IMR-90 (cell line): ENCODE data around the gene SF3A2. TPM values are rescaled to one million over a fixed set of nuclear protein-coding genes. Genes with fewer than 3 reads are reported as not detected.

Source experiments
- ATAC-seq: fragments of 200-7000 bp; cut with Tn5 transposase; 2 replicates; pipeline ENCODE4 v1.9.1; 2020; ENCODE audit warnings: low read depth, mild to moderate bottlenecking, moderate library complexity
- BruUV-seq: library from RNA; stranded (reverse); fragments of 400-500 nt; replicated peaks from 2 replicates; lab custom pipeline; 2021; lab: Mats Ljungman, UMichigan
- CTCF ChIA-PET: fragments of 300-600 bp; formaldehyde crosslinking; extraction: SDS; loops from one replicate; lab custom pipeline; 2021; ENCODE audit warnings: antibody characterized with exemption; lab: Yijun Ruan, JAX
- POLR2A ChIA-PET: fragments of 300-600 bp; sonication (Branson Sonifier 250); formaldehyde crosslinking; loops from one replicate; lab custom pipeline; 2022; ENCODE audit warnings: antibody characterized with exemption; ENCODE audit not compliant: unreplicated experiment; lab: Charles Lee
- DNase-seq: peaks from one replicate; pipeline ENCODE4 v3.0.0; 2013
- H2AFZ ChIP-seq: replicated peaks from 2 replicates; pipeline ENCODE3; 2013; ENCODE audit warnings: low read length, mild to moderate bottlenecking; ENCODE audit not compliant: poor library complexity
- H2AK5ac ChIP-seq: 2 replicates; pipeline ENCODE4 v1.6.1; 2013; ENCODE audit warnings: low read depth, low read length, inconsistent platforms
- H2AK9ac ChIP-seq: replicated peaks from 2 replicates; pipeline ENCODE3; 2013; ENCODE audit warnings: mild to moderate bottlenecking, low read depth, low read length, moderate library complexity; ENCODE audit not compliant: poor library complexity
- H2BK120ac ChIP-seq: 2 replicates; pipeline ENCODE4 v1.6.1; 2013; ENCODE audit warnings: low read depth, low read length, inconsistent platforms
- H2BK15ac ChIP-seq: 3 replicates; pipeline ENCODE4 v1.6.1; 2013; ENCODE audit warnings: low read depth, low read length, inconsistent platforms
- H2BK20ac ChIP-seq: 2 replicates; pipeline ENCODE4 v1.6.1; 2013; ENCODE audit warnings: low read depth, mild to moderate bottlenecking, inconsistent platforms, low read length, moderate library complexity
- H2BK5ac ChIP-seq: 2 replicates; pipeline ENCODE4 v1.6.1; 2013; ENCODE audit warnings: mild to moderate bottlenecking, low read depth, low read length, inconsistent platforms; ENCODE audit not compliant: poor library complexity, severe bottlenecking
- H3K14ac ChIP-seq: replicated peaks from 2 replicates; pipeline ENCODE4 v1.6.1; 2013; ENCODE audit warnings: low read depth, low read length, inconsistent platforms
- H3K18ac ChIP-seq: 2 replicates; pipeline ENCODE4 v1.6.1; 2013; ENCODE audit warnings: low read depth, low read length, control low read depth
- H3K23ac ChIP-seq: 2 replicates; pipeline ENCODE4 v1.6.1; 2013; ENCODE audit warnings: low read depth, low read length, inconsistent platforms
- H3K27ac ChIP-seq: 2 replicates; pipeline ENCODE4 v1.5.1; 2013; ENCODE audit warnings: mild to moderate bottlenecking, control low read depth, low read length; ENCODE audit not compliant: insufficient read depth
- H3K27me3 ChIP-seq: 2 replicates; pipeline ENCODE4 v1.6.1; 2013; ENCODE audit warnings: low read length; ENCODE audit not compliant: control insufficient read depth, insufficient read depth
- H3K36me3 ChIP-seq: 2 replicates; pipeline ENCODE4 v1.6.1; 2013; ENCODE audit warnings: low read length, mixed read lengths; ENCODE audit not compliant: control insufficient read depth, insufficient read depth
- H3K4ac ChIP-seq: 2 replicates; pipeline ENCODE4 v1.6.1; 2013; ENCODE audit warnings: low read depth, low read length, inconsistent platforms
- H3K4me1 ChIP-seq: 2 replicates; pipeline ENCODE4 v1.6.1; 2013; ENCODE audit warnings: low read length, mixed read lengths; ENCODE audit not compliant: control insufficient read depth, insufficient read depth
- H3K4me2 ChIP-seq: 2 replicates; pipeline ENCODE4 v1.6.1; 2013; ENCODE audit warnings: low read depth, mild to moderate bottlenecking, control low read depth, low read length, moderate library complexity
- H3K4me3 ChIP-seq: 2 replicates; pipeline ENCODE4 v1.5.1; 2013; ENCODE audit warnings: low read depth, mild to moderate bottlenecking, control low read depth, low read length, moderate library complexity; ENCODE audit not compliant: insufficient read depth
- H3K56ac ChIP-seq: 2 replicates; pipeline ENCODE4 v1.6.1; 2013; ENCODE audit warnings: low read length, inconsistent platforms; ENCODE audit not compliant: insufficient read depth; ENCODE audit errors: extremely low read depth
- H3K79me1 ChIP-seq, 2 experiments: 2 replicates each; pipeline ENCODE4 v1.6.1; 2013; ENCODE audit warnings: low read length in 2 of 2, inconsistent platforms in 1 of 2, low read depth in 1 of 2
- H3K9ac ChIP-seq: 2 replicates; pipeline ENCODE4 v1.6.1; 2013; ENCODE audit warnings: low read depth, low read length, control low read depth
- H3K9me1 ChIP-seq: 2 replicates; pipeline ENCODE4 v1.6.1; 2013; ENCODE audit warnings: low read length, inconsistent platforms; ENCODE audit not compliant: insufficient read depth
- H3K9me3 ChIP-seq: 2 replicates; pipeline ENCODE4 v1.6.1; 2013; ENCODE audit warnings: low read length; ENCODE audit not compliant: control insufficient read depth, insufficient read depth
- H4K20me1 ChIP-seq: 2 replicates; pipeline ENCODE4 v1.6.1; 2013; ENCODE audit warnings: low read length, inconsistent platforms; ENCODE audit not compliant: insufficient read depth
- H4K5ac ChIP-seq: 2 replicates; pipeline ENCODE4 v1.6.1; 2013; ENCODE audit warnings: mild to moderate bottlenecking, low read depth, low read length, control low read depth
- H4K8ac ChIP-seq, 2 experiments: 2 replicates each; pipeline ENCODE4 v1.6.1; 2013; ENCODE audit warnings: low read depth in 2 of 2, low read length in 2 of 2, control low read depth in 1 of 2, inconsistent platforms in 1 of 2
- H4K91ac ChIP-seq: 2 replicates; pipeline ENCODE4 v1.6.1; 2013; ENCODE audit warnings: low read depth, low read length, inconsistent platforms; ENCODE audit not compliant: insufficient read depth
- BHLHE40 ChIP-seq: fragments of 150-350 bp; IDR thresholded peaks from 2 replicates; pipeline ENCODE4 v1.6.1; 2016; ENCODE audit warnings: mild to moderate bottlenecking, low read depth, low read length
- CEBPB ChIP-seq: IDR thresholded peaks from 2 replicates; pipeline ENCODE4 v1.6.1; 2012; ENCODE audit warnings: low read depth, low read length, improper control_type of control experiment
- CHD1 ChIP-seq: IDR thresholded peaks from 2 replicates; pipeline ENCODE4 v1.6.1; 2012; ENCODE audit warnings: low read depth, low read length, improper control_type of control experiment
- FOS ChIP-seq: fragments of 150-350 bp; IDR thresholded peaks from 2 replicates; pipeline ENCODE4 v1.6.1; 2016; ENCODE audit warnings: low read depth, low read length
- MAFK ChIP-seq: IDR thresholded peaks from 2 replicates; pipeline ENCODE4 v1.6.1; 2012; ENCODE audit warnings: low read depth, low read length, improper control_type of control experiment
- MAZ ChIP-seq: IDR thresholded peaks from 2 replicates; pipeline ENCODE4 v1.6.1; 2012; ENCODE audit warnings: low read depth, mild to moderate bottlenecking, low read length, improper control_type of control experiment, moderate library complexity, borderline replicate concordance
- MXI1 ChIP-seq: IDR thresholded peaks from 2 replicates; pipeline ENCODE4 v1.6.1; 2012; ENCODE audit warnings: low read depth, mild to moderate bottlenecking, low read length, moderate library complexity, borderline replicate concordance
- NFE2L2 ChIP-seq: fragments of 150-350 bp; IDR thresholded peaks from 2 replicates; pipeline ENCODE4 v1.6.1; 2016; ENCODE audit warnings: low read depth, mild to moderate bottlenecking, low read length
- POLR2A ChIP-seq: IDR thresholded peaks from 2 replicates; pipeline ENCODE4 v1.6.1; 2012; ENCODE audit warnings: mild to moderate bottlenecking, low read depth, low read length
- RAD21 ChIP-seq: IDR thresholded peaks from 2 replicates; pipeline ENCODE4 v1.6.1; 2012; ENCODE audit warnings: low read length, improper control_type of control experiment
- RCOR1 ChIP-seq: IDR thresholded peaks from 2 replicates; pipeline ENCODE4 v1.6.1; 2012; ENCODE audit warnings: mild to moderate bottlenecking, low read length, improper control_type of control experiment; ENCODE audit not compliant: insufficient replicate concordance
- RFX5 ChIP-seq: IDR thresholded peaks from 2 replicates; pipeline ENCODE4 v1.8.0; 2012; ENCODE audit warnings: low read depth, mild to moderate bottlenecking, low read length, moderate library complexity
- SMC3 ChIP-seq: fragments of 150-350 bp; IDR thresholded peaks from 2 replicates; pipeline ENCODE4 v1.6.1; 2016; ENCODE audit warnings: low read depth, mild to moderate bottlenecking, antibody characterized with exemption, low read length, moderate library complexity
- WGBS, 2 experiments: methylation state at CpG; one replicate each; pipeline versions ENCODE4 v1.1.5 to v1.1.7; 2013; ENCODE audit warnings: missing lambda C conversion rate in 2 of 2; ENCODE audit not compliant: insufficient read length in 1 of 2; ENCODE audit errors: extremely low coverage in 2 of 2; 5-methylcytosine and 5-hydroxymethylcytosine counted together
- dilution Hi-C: fragments of 300-500 bp; cut with HindIII; formaldehyde crosslinking; loops from one replicate; pipeline ENCODE4 v1.14.3; 2018; ENCODE audit warnings: low sequenced_read_pairs; ENCODE audit not compliant: unreplicated experiment
- in situ Hi-C: fragments of 300-500 bp; cut with MboI; formaldehyde crosslinking; loops from 3 replicates; pipeline ENCODE4 v1.14.3; 2019; ENCODE audit warnings: low sequenced_read_pairs, inconsistent platforms, mixed read lengths
- intact Hi-C: fragments of 100-400 bp; cut with micrococcal nuclease; formaldehyde crosslinking; loops from 2 replicates; pipeline ENCODE4 v1.10.0; 2022
- polyA plus RNA-seq, 3 experiments: library from polyadenylated mRNA; depleted of rRNA; stranded (reverse); fragments of >200 nt; gene quantifications; 2 replicates each; pipeline ENCODE4 v1.2.3, GENCODE V29; 2012; ENCODE audit warnings: low replicate concordance in 1 of 3
- total RNA-seq: library from RNA; depleted of rRNA; stranded (reverse); fragments of >200 nt; gene quantifications from 2 replicates; pipeline ENCODE4 v1.2.3, GENCODE V29; 2012
- TF ChIP-seq, protein P1 (sequence below): fragments of 150-350 bp; IDR thresholded peaks from 2 replicates; pipeline ENCODE4 v1.6.1; 2016; ENCODE audit warnings: low read depth, mild to moderate bottlenecking, low read length, moderate library complexity, borderline replicate concordance
- TF ChIP-seq, protein P2 (sequence below): conservative IDR thresholded peaks from 2 replicates; pipeline ENCODE4 v1.5.1; 2012; ENCODE audit warnings: mild to moderate bottlenecking, low read depth, low read length, improper control_type of control experiment
- TF ChIP-seq, protein P3 (sequence below): fragments of 150-350 bp; IDR thresholded peaks from 2 replicates; pipeline ENCODE4 v1.6.1; 2017; ENCODE audit warnings: mild to moderate bottlenecking, antibody characterized with exemption, low read length, low read depth

SF3A2 gene
- total and polyA plus RNA-seq, 2 of the 4 experiments (the other 2 are of a cell fraction) = 4.8 to 34.5 TPM

DNA sequence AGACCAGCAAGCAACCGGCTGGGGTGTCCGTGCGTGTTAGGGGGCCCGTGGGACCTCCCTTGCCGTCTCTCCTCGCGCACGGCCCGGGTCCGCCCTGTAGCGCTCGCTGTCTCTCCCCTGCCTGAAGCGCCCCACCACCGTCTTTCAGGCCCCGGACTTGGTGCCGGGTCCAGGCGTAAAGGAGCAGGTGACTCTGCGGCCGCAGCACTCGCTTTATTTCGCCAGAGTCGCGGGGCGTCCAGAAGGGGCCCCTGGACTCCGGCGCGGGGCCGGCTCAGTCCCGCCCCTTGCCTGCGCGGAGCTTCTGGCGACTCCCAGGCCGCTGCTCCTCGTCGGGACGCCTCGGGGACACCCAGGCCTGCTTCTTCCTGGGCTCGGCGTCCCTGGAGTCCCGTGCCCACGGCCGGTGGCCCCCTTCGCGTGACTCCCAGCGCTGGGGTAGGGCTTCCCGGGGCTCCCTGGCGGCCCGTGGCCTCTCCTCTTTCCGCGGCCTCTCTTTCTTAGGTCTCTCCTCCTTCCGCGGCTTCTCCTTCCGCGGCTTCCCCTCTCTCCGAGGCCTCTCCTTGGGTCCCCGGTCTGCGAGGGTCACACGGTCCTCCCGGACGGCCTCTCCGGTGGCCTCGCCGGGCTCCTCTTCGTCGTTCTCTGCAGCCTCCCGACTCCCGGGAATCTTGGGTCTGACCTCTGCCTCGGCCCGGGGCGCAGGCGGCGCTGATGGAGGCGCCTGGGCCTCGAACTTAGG is 15.6 kb downstream of the SF3A2 start:
- H3K4me1 ChIP-seq = peaks cover 4% of the 10 kb centered on the region; the same call in 1 of the 2 replicates
- peaks cover 36% of the 10 kb centered on the region for H3K27me3 ChIP-seq
- POLR2A ChIA-PET = no interaction called here
- ATAC-seq (no peak), DNase-seq (no peak)
- H3K36me3 ChIP-seq = peaks cover 14% of the 10 kb centered on the region
- no peak overlapping the region for H3K18ac ChIP-seq
- no peak overlapping the region for H2AK5ac ChIP-seq
- H2BK20ac ChIP-seq = no peak overlapping the region
- no peak overlapping the region for H4K91ac ChIP-seq
- TF ChIP-seq RCOR1 (no peak), POLR2A (no peak), CHD1 (no peak), CEBPB (no peak), FOS (no peak), NFE2L2 (no peak), MAZ (no peak), SMC3 (no peak), MAFK (no peak), MXI1 (no peak), RAD21 (no peak), BHLHE40 (no peak), RFX5 (no peak)
- TF ChIP-seq, protein P1, sequence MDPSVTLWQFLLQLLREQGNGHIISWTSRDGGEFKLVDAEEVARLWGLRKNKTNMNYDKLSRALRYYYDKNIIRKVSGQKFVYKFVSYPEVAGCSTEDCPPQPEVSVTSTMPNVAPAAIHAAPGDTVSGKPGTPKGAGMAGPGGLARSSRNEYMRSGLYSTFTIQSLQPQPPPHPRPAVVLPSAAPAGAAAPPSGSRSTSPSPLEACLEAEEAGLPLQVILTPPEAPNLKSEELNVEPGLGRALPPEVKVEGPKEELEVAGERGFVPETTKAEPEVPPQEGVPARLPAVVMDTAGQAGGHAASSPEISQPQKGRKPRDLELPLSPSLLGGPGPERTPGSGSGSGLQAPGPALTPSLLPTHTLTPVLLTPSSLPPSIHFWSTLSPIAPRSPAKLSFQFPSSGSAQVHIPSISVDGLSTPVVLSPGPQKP = no peak
- TF ChIP-seq, protein P2, sequence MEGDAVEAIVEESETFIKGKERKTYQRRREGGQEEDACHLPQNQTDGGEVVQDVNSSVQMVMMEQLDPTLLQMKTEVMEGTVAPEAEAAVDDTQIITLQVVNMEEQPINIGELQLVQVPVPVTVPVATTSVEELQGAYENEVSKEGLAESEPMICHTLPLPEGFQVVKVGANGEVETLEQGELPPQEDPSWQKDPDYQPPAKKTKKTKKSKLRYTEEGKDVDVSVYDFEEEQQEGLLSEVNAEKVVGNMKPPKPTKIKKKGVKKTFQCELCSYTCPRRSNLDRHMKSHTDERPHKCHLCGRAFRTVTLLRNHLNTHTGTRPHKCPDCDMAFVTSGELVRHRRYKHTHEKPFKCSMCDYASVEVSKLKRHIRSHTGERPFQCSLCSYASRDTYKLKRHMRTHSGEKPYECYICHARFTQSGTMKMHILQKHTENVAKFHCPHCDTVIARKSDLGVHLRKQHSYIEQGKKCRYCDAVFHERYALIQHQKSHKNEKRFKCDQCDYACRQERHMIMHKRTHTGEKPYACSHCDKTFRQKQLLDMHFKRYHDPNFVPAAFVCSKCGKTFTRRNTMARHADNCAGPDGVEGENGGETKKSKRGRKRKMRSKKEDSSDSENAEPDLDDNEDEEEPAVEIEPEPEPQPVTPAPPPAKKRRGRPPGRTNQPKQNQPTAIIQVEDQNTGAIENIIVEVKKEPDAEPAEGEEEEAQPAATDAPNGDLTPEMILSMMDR = no peak
- TF ChIP-seq, protein P3, sequence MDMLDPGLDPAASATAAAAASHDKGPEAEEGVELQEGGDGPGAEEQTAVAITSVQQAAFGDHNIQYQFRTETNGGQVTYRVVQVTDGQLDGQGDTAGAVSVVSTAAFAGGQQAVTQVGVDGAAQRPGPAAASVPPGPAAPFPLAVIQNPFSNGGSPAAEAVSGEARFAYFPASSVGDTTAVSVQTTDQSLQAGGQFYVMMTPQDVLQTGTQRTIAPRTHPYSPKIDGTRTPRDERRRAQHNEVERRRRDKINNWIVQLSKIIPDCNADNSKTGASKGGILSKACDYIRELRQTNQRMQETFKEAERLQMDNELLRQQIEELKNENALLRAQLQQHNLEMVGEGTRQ = no peak
- CTCF ChIA-PET = no interaction called here
- H2BK5ac ChIP-seq = no peak overlapping the region
- H3K4me3 ChIP-seq = no peak overlapping the region
- no peak overlapping the region for H3K14ac ChIP-seq
- WGBS, 2 experiments = 27% methylated on average over 45 of the region's 74 CpGs; no CpG with 5 or more reads in 1 of the 2 experiments
- H3K79me1 ChIP-seq = no peaks in the 10 kb centered on the region
- H3K27ac ChIP-seq = no peak overlapping the region
- in situ Hi-C loops = no loop called here
- no peak overlapping the region for H3K4ac ChIP-seq
- H3K56ac ChIP-seq = no peak overlapping the region
- H4K8ac ChIP-seq = no peak overlapping the region
- dilution Hi-C loops = no loop called here
- intact Hi-C loops = no loop called here
- no peak overlapping the region for H2BK15ac ChIP-seq
- no peak overlapping the region for H3K23ac ChIP-seq
- no peak overlapping the region for H2AK9ac ChIP-seq
- H2AFZ ChIP-seq = no peak overlapping the region
- H4K5ac ChIP-seq = no peak overlapping the region
- no peaks in the 10 kb centered on the region for H3K9me3 ChIP-seq
- no TSS peak for BruUV-seq
- H3K4me2 ChIP-seq = no peak overlapping the region
- H4K20me1 ChIP-seq = peaks cover 23% of the 10 kb centered on the region
- H3K9me1 ChIP-seq = no peaks in the 10 kb centered on the region
- H3K9ac ChIP-seq = no peak overlapping the region
- H2BK120ac ChIP-seq = no peak overlapping the region
